B cell (primary cell): ENCODE measurements around the gene BIRC2. TPM values are rescaled to one million over a fixed set of nuclear protein-coding genes. Genes with fewer than 3 reads are reported as not detected.

Experiments
- ATAC-seq: fragments of 200-7000 bp; cut with Tn5 transposase; one replicate; pipeline ENCODE4 v1.10.0; 2021; ENCODE audit warnings: low read depth, mild to moderate bottlenecking, moderate number of reproducible peaks, moderate library complexity
- CTCF ChIA-PET: fragments of 350-600 bp; sonication (Branson Sonifier 250); formaldehyde crosslinking; loops from one replicate; lab custom pipeline; 2021; ENCODE audit warnings: antibody characterized with exemption, inconsistent platforms; lab: Charles Lee
- POLR2A ChIA-PET: fragments of 350-600 bp; sonication (Branson Sonifier 250); formaldehyde crosslinking; loops from one replicate; lab custom pipeline; 2021; ENCODE audit warnings: antibody characterized with exemption; lab: Charles Lee
- DNase-seq: peaks from one replicate; pipeline ENCODE4 v3.0.0; 2013
- H2AFZ ChIP-seq: 2 replicates; pipeline ENCODE4 v1.6.1; 2012; ENCODE audit warnings: mild to moderate bottlenecking, low read depth, low read length; ENCODE audit not compliant: insufficient read depth, poor library complexity, severe bottlenecking
- H3K27ac ChIP-seq, 2 donors: 1 replicate in 1 of 2; 2 replicates in 1 of 2; pipeline ENCODE4 v1.5.1; 2012 to 2013; ENCODE audit warnings: low read length in 2 of 2, mild to moderate bottlenecking in 2 of 2, moderate library complexity in 1 of 2
- H3K27me3 ChIP-seq, 4 experiments: fragments of 200-600 bp in 1 of 4; sonication (generic) in 1 of 4; replicated peaks in 1 of 4; 1 replicate in 2 of 4; 2 replicates in 2 of 4; pipeline versions ENCODE4 v1.6.1 to v1.7.0; 2013 to 2016; ENCODE audit warnings: low read length in 3 of 4, mild to moderate bottlenecking in 2 of 4, mixed read lengths in 1 of 4, moderate library complexity in 1 of 4; ENCODE audit not compliant: insufficient read depth in 4 of 4, control insufficient read depth in 3 of 4; ENCODE audit errors: control extremely low read depth in 1 of 4
- H3K36me3 ChIP-seq, 2 experiments: replicated peaks in 1 of 2; 1 replicate in 1 of 2; 2 replicates in 1 of 2; pipeline versions ENCODE4 v1.6.1 to v1.7.1; 2013; ENCODE audit warnings: low read length in 1 of 2; ENCODE audit not compliant: insufficient read depth in 2 of 2, control insufficient read depth in 1 of 2; ENCODE audit errors: control extremely low read depth in 1 of 2, extremely low read depth in 1 of 2
- H3K4me1 ChIP-seq, 2 donors: fragments of 200-600 bp in 1 of 2; sonication (generic) in 1 of 2; 1 replicate in 1 of 2; 2 replicates in 1 of 2; pipeline versions ENCODE4 v1.5.1 to v1.6.1; 2013 to 2017; ENCODE audit warnings: low read length in 2 of 2; ENCODE audit not compliant: control insufficient read depth in 2 of 2, insufficient read depth in 2 of 2
- H3K4me2 ChIP-seq: replicated peaks from 2 replicates; pipeline ENCODE3; 2012; ENCODE audit warnings: mild to moderate bottlenecking, low read depth, low read length; ENCODE audit not compliant: poor library complexity, severe bottlenecking
- H3K4me3 ChIP-seq, 5 experiments: fragments of 200-600 bp in 1 of 5; sonication (generic) in 1 of 5; 1 replicate in 3 of 5; 2 replicates in 2 of 5; pipeline versions ENCODE4 v1.5.1 to v1.7.0; 2011 to 2016; ENCODE audit warnings: low read length in 4 of 5, mild to moderate bottlenecking in 4 of 5, low read depth in 2 of 5, control low read depth in 1 of 5, moderate library complexity in 1 of 5; ENCODE audit not compliant: insufficient read depth in 1 of 5; ENCODE audit errors: control extremely low read depth in 1 of 5, extremely low read depth in 1 of 5
- H3K79me2 ChIP-seq: fragments of 200-600 bp; sonication (generic); one replicate; pipeline ENCODE4 v1.6.0; 2016; ENCODE audit warnings: low read length; ENCODE audit not compliant: control insufficient read depth, insufficient read depth
- H3K9ac ChIP-seq: fragments of 200-600 bp; sonication (generic); 2 replicates; pipeline ENCODE4 v1.6.1; 2017; ENCODE audit warnings: mild to moderate bottlenecking, low read length, moderate library complexity
- H3K9me3 ChIP-seq, 3 donors: one replicate each; pipeline versions ENCODE4 v1.6.1 to v1.7.1; 2013; ENCODE audit warnings: low read length in 2 of 3; ENCODE audit not compliant: control insufficient read depth in 2 of 3, insufficient read depth in 1 of 3; ENCODE audit errors: control extremely low read depth in 1 of 3
- H4K20me1 ChIP-seq: 2 replicates; pipeline ENCODE4 v1.6.0; 2012; ENCODE audit warnings: mild to moderate bottlenecking, low read length; ENCODE audit not compliant: insufficient read depth, control insufficient read depth, poor library complexity, severe bottlenecking
- H3K27ac Mint-ChIP-seq: one replicate; pipeline ENCODE4 v1.8.0; 2021; ENCODE audit warnings: mixed read lengths
- H3K27me3 Mint-ChIP-seq: one replicate; pipeline ENCODE4 v1.8.0; 2021; ENCODE audit warnings: mixed read lengths
- H3K4me1 Mint-ChIP-seq: one replicate; pipeline ENCODE4 v1.8.0; 2021; ENCODE audit warnings: mixed read lengths
- H3K4me3 Mint-ChIP-seq: one replicate; pipeline ENCODE4 v1.8.0; 2021; ENCODE audit warnings: mixed read lengths
- H3K9me3 Mint-ChIP-seq: one replicate; pipeline ENCODE4 v1.8.0; 2022; ENCODE audit warnings: mixed read lengths; ENCODE audit not compliant: insufficient read depth
- EZH2 ChIP-seq: IDR thresholded peaks from 2 replicates; pipeline ENCODE4 v1.6.1; 2012; ENCODE audit warnings: borderline replicate concordance, low read depth, mild to moderate bottlenecking, moderate library complexity, low read length; ENCODE audit not compliant: insufficient read depth, poor library complexity, severe bottlenecking
- WGBS: methylation state at CpG from one replicate; pipeline ENCODE4 v1.1.5; 2013; ENCODE audit warnings: missing lambda C conversion rate; ENCODE audit not compliant: insufficient coverage; 5-methylcytosine and 5-hydroxymethylcytosine counted together
- intact Hi-C: fragments of 100-400 bp; cut with micrococcal nuclease; formaldehyde crosslinking; loops from one replicate; pipeline ENCODE4 v1.10.0; 2022
- polyA plus RNA-seq: library from polyadenylated mRNA; depleted of rRNA; stranded (reverse); fragments of >200 nt; gene quantifications from 2 replicates; pipeline ENCODE4 v1.2.3, GENCODE V29; 2012
- total RNA-seq, 2 donors: library from RNA; stranded (reverse); fragments of 120-200 nt in 1 of 2; gene quantifications; 1 replicate in 1 of 2; 2 replicates in 1 of 2; pipeline versions ENCODE4 v1.2.3 to v1.2.4, GENCODE V29; 2013 to 2022
- TF ChIP-seq, protein P1 (sequence below): fragments of 200-600 bp; IDR thresholded peaks from one replicate; pipeline ENCODE4 v1.8.0; 2022; ENCODE audit warnings: antibody characterized with exemption, mild to moderate bottlenecking

BIRC2 gene
- total and polyA plus RNA-seq, 2 donors (not counting 1 experiment from before 2014, with no cell fraction given): 20.1 to 51.0 TPM

- 92% methylated on average over 4 of the region's 4 CpGs for WGBS
- DNase-seq (no peak), ATAC-seq (no peak)
- Mint-ChIP-seq H3K4me1 (peaks cover 18% of the 10 kb centered on the region), H3K27ac (peak overlapping the region; percentile 20), H3K27me3 (no peaks in the 10 kb centered on the region), H3K9me3 (no peaks in the 10 kb centered on the region), H3K4me3 (no peak overlapping the region)
- ChIA-PET CTCF (interaction anchor here (0.6 to 6.7 kb wide), 32 partner anchors 7 to 275 kb away, joined by 3 to 99 read pairs (median 8); no protein-coding TSS in a partner anchor), POLR2A (no interaction called here)
- H3K4me3 ChIP-seq: no peak overlapping the region
- no peak overlapping the region for H2AFZ ChIP-seq
- H3K9me3 ChIP-seq: no peaks in the 10 kb centered on the region
- H3K36me3 ChIP-seq: peaks cover 15 to 16% of the 10 kb centered on the region in 2 experiments
- no peaks in the 10 kb centered on the region for H3K27me3 ChIP-seq
- intact Hi-C loops: loop anchor here (2.0 kb wide), 2 partner anchors 45 to 59 kb away; partner anchors contain the start of gene BIRC2
- H3K27ac ChIP-seq: no peak overlapping the region
- H3K79me2 ChIP-seq: peaks cover 11% of the 10 kb centered on the region
- no peaks in the 10 kb centered on the region for H3K4me1 ChIP-seq
- H4K20me1 ChIP-seq: no peaks in the 10 kb centered on the region
- TF ChIP-seq EZH2: no peak
- TF ChIP-seq, protein P1, sequence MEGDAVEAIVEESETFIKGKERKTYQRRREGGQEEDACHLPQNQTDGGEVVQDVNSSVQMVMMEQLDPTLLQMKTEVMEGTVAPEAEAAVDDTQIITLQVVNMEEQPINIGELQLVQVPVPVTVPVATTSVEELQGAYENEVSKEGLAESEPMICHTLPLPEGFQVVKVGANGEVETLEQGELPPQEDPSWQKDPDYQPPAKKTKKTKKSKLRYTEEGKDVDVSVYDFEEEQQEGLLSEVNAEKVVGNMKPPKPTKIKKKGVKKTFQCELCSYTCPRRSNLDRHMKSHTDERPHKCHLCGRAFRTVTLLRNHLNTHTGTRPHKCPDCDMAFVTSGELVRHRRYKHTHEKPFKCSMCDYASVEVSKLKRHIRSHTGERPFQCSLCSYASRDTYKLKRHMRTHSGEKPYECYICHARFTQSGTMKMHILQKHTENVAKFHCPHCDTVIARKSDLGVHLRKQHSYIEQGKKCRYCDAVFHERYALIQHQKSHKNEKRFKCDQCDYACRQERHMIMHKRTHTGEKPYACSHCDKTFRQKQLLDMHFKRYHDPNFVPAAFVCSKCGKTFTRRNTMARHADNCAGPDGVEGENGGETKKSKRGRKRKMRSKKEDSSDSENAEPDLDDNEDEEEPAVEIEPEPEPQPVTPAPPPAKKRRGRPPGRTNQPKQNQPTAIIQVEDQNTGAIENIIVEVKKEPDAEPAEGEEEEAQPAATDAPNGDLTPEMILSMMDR: no peak
- no peak overlapping the region for H3K4me2 ChIP-seq
- H3K9ac ChIP-seq: no peak overlapping the region
These were observed 44.7 kb downstream of the BIRC2 start for GRCh38 chr11:102391549-102392237.

GRCh38 chr11:102393272-102393730, 46.3 kb downstream of the BIRC2 start:
- H3K4me1 ChIP-seq: no peaks in the 10 kb centered on the region
- Mint-ChIP-seq H3K4me3 (no peak overlapping the region), H3K4me1 (peaks cover 21% of the 10 kb centered on the region), H3K9me3 (no peaks in the 10 kb centered on the region), H3K27ac (no peak overlapping the region), H3K27me3 (no peaks in the 10 kb centered on the region)
- peaks cover 11% of the 10 kb centered on the region for H3K79me2 ChIP-seq
- H3K27me3 ChIP-seq: no peaks in the 10 kb centered on the region
- 100% methylated on average over 2 of the region's 2 CpGs for WGBS
- no peak for DNase-seq
- H3K36me3 ChIP-seq: peaks cover 18 to 21% of the 10 kb centered on the region in 2 experiments
- CTCF ChIA-PET: interaction anchor here (0.9 to 6.7 kb wide), 11 partner anchors 9 to 221 kb away, joined by 3 to 99 read pairs (median 4); no protein-coding TSS in a partner anchor
- H3K9ac ChIP-seq: no peak overlapping the region
- H4K20me1 ChIP-seq: no peaks in the 10 kb centered on the region
- intact Hi-C loops: no loop called here
- no peak overlapping the region for H3K27ac ChIP-seq
- TF ChIP-seq, protein P1: no peak
- H3K4me3 ChIP-seq: no peak overlapping the region
- no peak for ATAC-seq
- POLR2A ChIA-PET: interaction anchor here (0.6 to 1.8 kb wide), 2 partner anchors 59 to 774 kb away, joined by 3 read pairs; partner anchors contain the start of gene TMEM123
- H3K4me2 ChIP-seq: no peak overlapping the region
- H2AFZ ChIP-seq: no peak overlapping the region
- H3K9me3 ChIP-seq: no peaks in the 10 kb centered on the region
